Right atrium auricular region (tissue), 2 donors: Measurements from ENCODE around the gene RNASE13. TPM values are rescaled to one million over a fixed set of nuclear protein-coding genes. Genes with fewer than 3 reads are reported as not detected.

ENCODE experiments used
- DNase-seq: peaks from one replicate; pipeline ENCODE4 v3.0.0-alpha.2; 2019; ENCODE audit warnings: low spot score
- H3K27ac ChIP-seq, 2 donors: fragments of 200-600 bp; sonication (generic); 1 replicate in 1 of 2; 2 replicates in 1 of 2; pipeline ENCODE4 v1.5.1; 2016 to 2019
- H3K27me3 ChIP-seq, 2 donors: fragments of 200-600 bp; sonication (generic); one replicate each; pipeline versions ENCODE4 v1.5.1 to v1.6.0; 2017 to 2019
- H3K36me3 ChIP-seq: fragments of 200-600 bp; sonication (generic); one replicate; pipeline ENCODE4 v1.5.1; 2016
- H3K4me1 ChIP-seq, 2 donors: fragments of 200-600 bp; sonication (generic); one replicate each; pipeline versions ENCODE4 v1.5.1 to v1.6.0; 2017 to 2019
- H3K4me3 ChIP-seq, 2 donors: fragments of 200-600 bp; sonication (generic); 1 replicate in 1 of 2; 2 replicates in 1 of 2; pipeline ENCODE4 v1.5.1; 2017 to 2019; ENCODE audit warnings: mild to moderate bottlenecking in 1 of 2, moderate library complexity in 1 of 2
- H3K9me3 ChIP-seq, 2 donors: fragments of 200-600 bp; sonication (generic); one replicate each; pipeline ENCODE4 v1.5.1; 2019
- CTCF ChIP-seq, 2 donors: fragments of 200-600 bp; sonication (generic); IDR thresholded peaks; one replicate each; pipeline ENCODE4 v1.5.1; 2019; ENCODE audit warnings: antibody characterized with exemption in 2 of 2
- total RNA-seq, 2 donors: library from RNA; depleted of rRNA; stranded (reverse); fragments of >200 nt; gene quantifications; one replicate each; pipeline ENCODE4 v1.1.0, GENCODE V29; 2016

RNASE13 gene
- total RNA-seq, 2 donors from 2014 or later, result not detected

GRCh38 chr14:21069388-21070082 lies 34.9 kb upstream of the RNASE13 start:
- no peaks in the 10 kb centered on the region for H3K9me3 ChIP-seq
- no peaks in the 10 kb centered on the region for H3K27me3 ChIP-seq
- H3K4me3 ChIP-seq, result peak overlapping the region; percentile 64 to 83
- TF ChIP-seq CTCF (IDR thresholded peaks at IDR 0.05), result no peak
- H3K27ac ChIP-seq, result peak overlapping the region; percentile 88 to 90
- no peaks in the 10 kb centered on the region for H3K36me3 ChIP-seq
- peaks cover 0 to 41% of the 10 kb centered on the region in 2 donors for H3K4me1 ChIP-seq
- DNase-seq, result no peak

DNA sequence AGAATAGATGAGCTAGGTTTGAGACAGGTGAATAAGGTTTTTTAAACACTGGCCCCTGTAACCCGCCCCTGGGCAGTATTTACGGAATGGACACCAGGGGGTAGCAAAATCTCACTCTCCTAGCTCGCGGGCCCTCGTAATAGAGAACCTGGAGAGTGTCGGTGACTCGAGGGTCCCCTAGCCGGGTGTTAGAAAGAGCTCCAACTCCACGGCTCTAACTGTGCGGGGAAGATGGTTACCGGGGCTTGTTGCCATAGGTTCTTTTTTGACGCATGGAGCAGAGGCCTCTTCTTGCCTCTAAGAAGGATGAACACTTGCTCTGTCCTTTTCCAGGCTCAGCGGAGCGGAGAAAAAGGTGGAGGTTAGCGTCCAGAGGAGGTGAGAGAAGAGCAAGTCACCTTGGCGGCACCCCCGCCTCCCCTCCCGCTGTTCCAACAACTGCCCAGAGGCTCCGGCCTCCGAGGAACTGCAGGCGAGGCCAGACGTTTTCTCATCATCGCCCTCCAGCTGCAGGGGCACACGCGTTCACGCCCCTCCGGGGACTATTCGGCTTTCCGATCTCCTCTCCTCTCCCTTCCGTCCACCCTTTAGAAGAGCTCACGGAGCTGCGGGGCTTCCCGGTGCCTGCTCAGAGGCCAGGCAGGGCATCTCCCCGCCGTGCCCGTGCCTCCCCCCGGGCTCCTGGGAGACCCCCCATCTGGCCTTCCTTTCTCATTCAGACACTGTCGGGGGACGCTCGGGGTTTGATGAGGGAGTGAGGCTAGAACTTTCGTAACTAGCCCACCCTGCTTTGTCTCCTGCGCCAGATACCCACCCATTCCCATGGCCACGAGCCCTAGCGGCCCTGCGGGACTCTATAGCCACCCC lies 34.1 kb upstream of the RNASE13 start:
- Histone ChIP-seq H3K4me1 (peaks cover 0 to 41% of the 10 kb centered on the region in 2 donors), H3K27me3 (no peaks in the 10 kb centered on the region), H3K27ac (peak overlapping the region; percentile 88 to 90), H3K36me3 (no peaks in the 10 kb centered on the region), H3K9me3 (no peaks in the 10 kb centered on the region), H3K4me3 (peak overlapping the region; percentile 64 to 83)
- TF ChIP-seq CTCF (IDR thresholded peaks at IDR 0.05), result peak; percentile 61 to 78
- DNase-seq, result peak; percentile 77

- no peak for TF ChIP-seq CTCF (IDR thresholded peaks at IDR 0.05)
- H3K9me3 ChIP-seq, result no peaks in the 10 kb centered on the region
- no peak overlapping the region for H3K27ac ChIP-seq
- no peak for DNase-seq
- no peaks in the 10 kb centered on the region for H3K27me3 ChIP-seq
- H3K4me3 ChIP-seq, result no peak overlapping the region
- H3K4me1 ChIP-seq, result peaks cover 0 to 29% of the 10 kb centered on the region in 2 donors
- H3K36me3 ChIP-seq, result no peaks in the 10 kb centered on the region
Measured at GRCh38 chr14:21066882-21067502, 32.4 kb upstream of the RNASE13 start.

GRCh38 chr14:21063479-21063878 lies 28.9 kb upstream of the RNASE13 start:
- Histone ChIP-seq H3K4me1 (peaks cover 0 to 1% of the 10 kb centered on the region in 2 donors), H3K27me3 (no peaks in the 10 kb centered on the region), H3K4me3 (no peak overlapping the region), H3K36me3 (no peaks in the 10 kb centered on the region), H3K27ac (no peak overlapping the region), H3K9me3 (no peaks in the 10 kb centered on the region)
- no peak for DNase-seq
- no peak for TF ChIP-seq CTCF (IDR thresholded peaks at IDR 0.05)

DNA sequence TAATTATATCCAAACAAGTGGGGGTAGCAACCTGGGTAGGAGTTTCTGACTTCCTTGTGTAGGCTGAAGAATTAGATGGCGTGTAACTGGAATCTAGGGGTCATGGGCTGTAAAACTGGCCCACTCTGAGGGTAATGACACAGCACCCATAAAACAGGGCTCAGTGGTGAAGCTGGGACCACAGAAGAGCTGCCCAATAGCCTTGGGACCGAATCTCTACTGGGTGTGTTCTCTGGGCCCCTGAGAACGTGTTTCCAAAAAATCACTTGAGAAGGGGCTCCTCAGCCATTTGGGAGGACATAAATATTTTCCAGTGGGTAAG lies 26.7 kb upstream of the RNASE13 start:
- no peak overlapping the region for H3K27ac ChIP-seq
- H3K9me3 ChIP-seq, result no peaks in the 10 kb centered on the region
- TF ChIP-seq CTCF (IDR thresholded peaks at IDR 0.05), result no peak
- H3K27me3 ChIP-seq, result no peaks in the 10 kb centered on the region
- no peaks in the 10 kb centered on the region for H3K4me1 ChIP-seq
- H3K4me3 ChIP-seq, result no peak overlapping the region
- no peak for DNase-seq
- no peaks in the 10 kb centered on the region for H3K36me3 ChIP-seq
